SU-DHL-6 (cell line): Measurements from ENCODE around the gene PLCB1.

Experiments used
- H2AFZ ChIP-seq: fragments of 200-600 bp; sonication (generic); 2 replicates; pipeline ENCODE4 v1.6.1; 2014; ENCODE audit warnings: low read depth, mild to moderate bottlenecking, moderate library complexity, mixed read lengths, antibody characterized with exemption, low read length; ENCODE audit not compliant: severe bottlenecking
- H3F3A ChIP-seq: fragments of 200-600 bp; shearing (Covaris generic); 2 replicates; pipeline ENCODE4 v1.6.0; 2016; ENCODE audit warnings: antibody characterized with exemption, mild to moderate bottlenecking; ENCODE audit not compliant: insufficient read depth
- H3K27ac ChIP-seq: fragments of 200-600 bp; sonication (generic); 2 replicates; pipeline ENCODE4 v1.5.1; 2016; ENCODE audit warnings: low read depth, mild to moderate bottlenecking, low read length, moderate library complexity, mixed read lengths
- H3K27me3 ChIP-seq: fragments of 200-600 bp; sonication (generic), shearing (Covaris generic); 2 replicates; pipeline ENCODE4 v1.6.0; 2014; ENCODE audit warnings: mild to moderate bottlenecking, low read length
- H3K36me3 ChIP-seq: fragments of 200-600 bp; sonication (generic); 2 replicates; pipeline ENCODE4 v1.6.1; 2014; ENCODE audit warnings: mild to moderate bottlenecking, low read length, mixed read lengths
- H3K4me2 ChIP-seq: fragments of 300-600, 200-600 bp; shearing (Covaris generic), sonication (generic); 2 replicates; pipeline ENCODE4 v1.6.0; 2014; ENCODE audit warnings: low read length, low read depth, mild to moderate bottlenecking; ENCODE audit not compliant: poor library complexity, severe bottlenecking
- H3K4me3 ChIP-seq: fragments of 200-600 bp; sonication (generic); 2 replicates; pipeline ENCODE4 v1.5.1; 2014; ENCODE audit warnings: antibody characterized with exemption, low read length, mild to moderate bottlenecking, mixed read lengths; ENCODE audit not compliant: insufficient read depth, poor library complexity, severe bottlenecking
- H3K79me2 ChIP-seq: fragments of 200-600 bp; sonication (generic); 2 replicates; pipeline ENCODE4 v1.6.1; 2014; ENCODE audit warnings: mild to moderate bottlenecking, low read length, moderate library complexity; ENCODE audit not compliant: insufficient read depth
- H3K9ac ChIP-seq: fragments of 200-600 bp; sonication (generic); 2 replicates; pipeline ENCODE4 v1.7.0; 2014; ENCODE audit warnings: mild to moderate bottlenecking, low read length
- H3K9me2 ChIP-seq: fragments of 200-600 bp; sonication (generic); replicated peaks from 2 replicates; pipeline ENCODE4 v1.6.1; 2014; ENCODE audit warnings: low read length; ENCODE audit not compliant: insufficient read depth
- H3K9me3 ChIP-seq: fragments of 200-600 bp; sonication (generic); 2 replicates; pipeline ENCODE4 v1.6.1; 2014; ENCODE audit warnings: low read length, mixed read lengths; ENCODE audit not compliant: insufficient read depth
- H4K20me1 ChIP-seq: fragments of 200-600 bp; sonication (generic); 2 replicates; pipeline ENCODE4 v1.6.1; 2014; ENCODE audit warnings: low read depth, mild to moderate bottlenecking, antibody characterized with exemption, low read length, moderate library complexity, mixed read lengths
- CTCF ChIP-seq: fragments of 200-600 bp; sonication (generic); IDR thresholded peaks from one replicate; pipeline ENCODE4 v1.5.1; 2017; ENCODE audit warnings: antibody characterized with exemption, mild to moderate bottlenecking, low read length, moderate library complexity; ENCODE audit not compliant: insufficient read depth, poor library complexity, severe bottlenecking
- EZH2phosphoT487 ChIP-seq: fragments of 200-600 bp; sonication (generic), shearing (Covaris generic); conservative IDR thresholded peaks from 2 replicates; pipeline ENCODE4 v1.6.1; 2018; ENCODE audit warnings: mild to moderate bottlenecking, antibody characterized with exemption, low read length, moderate library complexity, mixed read lengths

Gene PLCB1

GRCh38 chr20:8498571-8498970 is 366.5 kb downstream of the PLCB1 start:
- Histone ChIP-seq H3K9me3 (no peaks in the 10 kb centered on the region), H3K36me3 (no peaks in the 10 kb centered on the region), H4K20me1 (no peaks in the 10 kb centered on the region), H3K4me2 (no peak overlapping the region), H3K4me3 (no peak overlapping the region), H3K27ac (no peak overlapping the region), H3K27me3 (no peaks in the 10 kb centered on the region), H3K9me2 (0 out of 2 replicates have a peak, but pooled peaks cover 3% of the 10 kb centered on the region), H3K79me2 (no peaks in the 10 kb centered on the region), H2AFZ (no peak overlapping the region), H3F3A (no peaks in the 10 kb centered on the region), H3K9ac (no peak overlapping the region)
- TF ChIP-seq EZH2phosphoT487 (no peak), CTCF (no peak)

- H3K9me3 ChIP-seq: no peaks in the 10 kb centered on the region
- no peaks in the 10 kb centered on the region for H3K79me2 ChIP-seq
- no peak overlapping the region for H2AFZ ChIP-seq
- H3K9ac ChIP-seq: no peak overlapping the region
- no peaks in the 10 kb centered on the region for H4K20me1 ChIP-seq
- no peak overlapping the region for H3K4me2 ChIP-seq
- H3K36me3 ChIP-seq: no peaks in the 10 kb centered on the region
- 0 out of 2 replicates have a peak, but pooled peaks cover 3% of the 10 kb centered on the region for H3K9me2 ChIP-seq
- H3F3A ChIP-seq: no peaks in the 10 kb centered on the region
- TF ChIP-seq EZH2phosphoT487 (no peak), CTCF (no peak)
- H3K27me3 ChIP-seq: no peaks in the 10 kb centered on the region
- no peak overlapping the region for H3K27ac ChIP-seq
- no peak overlapping the region for H3K4me3 ChIP-seq
Observed at GRCh38 chr20:8504030-8504429, 372.0 kb downstream of the PLCB1 start.

GRCh38 chr20:8505476-8506200 is 373.6 kb downstream of the PLCB1 start:
- Histone ChIP-seq H2AFZ (no peak overlapping the region), H3K9me2 (no peaks in the 10 kb centered on the region)

More at GRCh38 chr20:8505476-8506200, 373.6 kb downstream of the PLCB1 start:
- Histone ChIP-seq H3K27me3 (no peaks in the 10 kb centered on the region), H3K27ac (no peak overlapping the region), H3K9ac (no peak overlapping the region), H3K9me3 (no peaks in the 10 kb centered on the region), H4K20me1 (no peaks in the 10 kb centered on the region), H3K4me2 (no peak overlapping the region), H3K36me3 (no peaks in the 10 kb centered on the region), H3F3A (no peaks in the 10 kb centered on the region), H3K79me2 (no peaks in the 10 kb centered on the region), H3K4me3 (no peak overlapping the region)
- TF ChIP-seq EZH2phosphoT487 (no peak), CTCF (no peak)
